Breast epithelium (tissue), 3 donors: ENCODE measurements around the gene OTOF.

ENCODE experiments used
- CTCF ChIP-seq, 3 donors: fragments of 450-650 bp; IDR thresholded peaks; one replicate each; pipeline ENCODE4 v1.5.1; 2016 to 2017; ENCODE audit warnings: antibody characterized with exemption in 3 of 3, mild to moderate bottlenecking in 3 of 3, moderate library complexity in 3 of 3
- POLR2A ChIP-seq: fragments of 450-650 bp; IDR thresholded peaks from one replicate; pipeline ENCODE4 v1.6.1; 2016; ENCODE audit warnings: antibody characterized with exemption, mild to moderate bottlenecking, moderate library complexity
- POLR2AphosphoS5 ChIP-seq, 3 donors: sonication (generic); formaldehyde crosslinking; IDR thresholded peaks; one replicate each; pipeline ENCODE4 v1.6.1; 2017; ENCODE audit warnings: antibody characterized with exemption in 3 of 3

- TF ChIP-seq CTCF (IDR thresholded peaks at IDR 0.05) (no peak), POLR2A (no peak), POLR2AphosphoS5 (IDR thresholded peaks at IDR 0.05) (no peak)
Measured at GRCh38 chr2:26442301-26442700, 35.6 kb downstream of the OTOF start.
